Muscle of leg (tissue), 11 donors: ENCODE data around the gene RGMB. TPM values are rescaled to one million over a fixed set of nuclear protein-coding genes. Genes with fewer than 3 reads are reported as not detected.
A peak's percentile ranks its signal among the peaks of the same experiment; 100 is the strongest.

Source experiments
- DNase-seq: peaks from one replicate; pipeline ENCODE4 v3.0.0; 2013
- H3K27ac ChIP-seq: one replicate; pipeline ENCODE4 v1.5.1; 2013; ENCODE audit warnings: mild to moderate bottlenecking, low read length, control low read depth
- H3K27me3 ChIP-seq: one replicate; pipeline ENCODE4 v1.6.1; 2013; ENCODE audit warnings: low read length; ENCODE audit not compliant: control insufficient read depth, insufficient read depth
- H3K36me3 ChIP-seq: one replicate; pipeline ENCODE4 v1.6.1; 2013; ENCODE audit warnings: low read length; ENCODE audit not compliant: control insufficient read depth, insufficient read depth
- H3K4me1 ChIP-seq: one replicate; pipeline ENCODE4 v1.6.1; 2013; ENCODE audit warnings: low read length; ENCODE audit not compliant: control insufficient read depth, insufficient read depth
- H3K4me3 ChIP-seq: one replicate; pipeline ENCODE4 v1.5.1; 2013; ENCODE audit warnings: low read length, control low read depth
- H3K9me3 ChIP-seq: replicated peaks from 2 replicates; pipeline ENCODE4 v1.6.1; 2013; ENCODE audit warnings: low read depth, low read length; ENCODE audit not compliant: control insufficient read depth
- WGBS: methylation state at CpG from one replicate; pipeline ENCODE4 v1.1.5; 2013; ENCODE audit warnings: missing lambda C conversion rate; ENCODE audit not compliant: insufficient coverage; 5-methylcytosine and 5-hydroxymethylcytosine counted together
- polyA plus RNA-seq, 8 donors: library from polyadenylated mRNA; unstranded; fragments of 120-200 nt; gene quantifications; one replicate each; pipeline versions ENCODE4 v1.2.1 to v1.2.3, GENCODE V29; 2013; ENCODE audit warnings: inconsistent platforms in 1 of 8, low replicate concordance in 1 of 8; ENCODE audit not compliant: insufficient read length in 8 of 8, insufficient read depth in 1 of 8
- total RNA-seq: library from RNA; stranded (reverse); fragments of 120-200 nt; gene quantifications from one replicate; pipeline ENCODE4 v1.2.4, GENCODE V29; 2013

RGMB gene
- total and polyA plus RNA-seq, 9 donors = 29.5 to 72.0 (median 46.9) TPM

- Histone ChIP-seq H3K4me3 (no peak overlapping the region), H3K9me3 (no peaks in the 10 kb centered on the region), H3K36me3 (peaks cover 32% of the 10 kb centered on the region), H3K27me3 (no peaks in the 10 kb centered on the region), H3K4me1 (peaks cover 20% of the 10 kb centered on the region), H3K27ac (no peak overlapping the region)
- WGBS = no CpG with 5 or more reads among the region's 2 CpGs
- DNase-seq = no peak
Measured at GRCh38 chr5:98781520-98781919, 8.1 kb downstream of the RGMB start.

GRCh38 chr5:98781964-98782363, 8.5 kb downstream of the RGMB start:
- H3K9me3 ChIP-seq = no peaks in the 10 kb centered on the region
- peaks cover 20% of the 10 kb centered on the region for H3K4me1 ChIP-seq
- H3K27ac ChIP-seq = no peak overlapping the region
- no CpG with 5 or more reads among the region's 2 CpGs for WGBS
- DNase-seq = no peak
- no peak overlapping the region for H3K4me3 ChIP-seq
- no peaks in the 10 kb centered on the region for H3K27me3 ChIP-seq
- H3K36me3 ChIP-seq = peaks cover 35% of the 10 kb centered on the region

- Histone ChIP-seq H3K4me3 (no peak overlapping the region), H3K9me3 (no peaks in the 10 kb centered on the region), H3K4me1 (peaks cover 29% of the 10 kb centered on the region), H3K27ac (no peak overlapping the region), H3K27me3 (no peaks in the 10 kb centered on the region), H3K36me3 (peaks cover 42% of the 10 kb centered on the region)
- no peak for DNase-seq
- no CpG with 5 or more reads among the region's 3 CpGs for WGBS
Measured at GRCh38 chr5:98783051-98783649, 9.7 kb downstream of the RGMB start.

DNA sequence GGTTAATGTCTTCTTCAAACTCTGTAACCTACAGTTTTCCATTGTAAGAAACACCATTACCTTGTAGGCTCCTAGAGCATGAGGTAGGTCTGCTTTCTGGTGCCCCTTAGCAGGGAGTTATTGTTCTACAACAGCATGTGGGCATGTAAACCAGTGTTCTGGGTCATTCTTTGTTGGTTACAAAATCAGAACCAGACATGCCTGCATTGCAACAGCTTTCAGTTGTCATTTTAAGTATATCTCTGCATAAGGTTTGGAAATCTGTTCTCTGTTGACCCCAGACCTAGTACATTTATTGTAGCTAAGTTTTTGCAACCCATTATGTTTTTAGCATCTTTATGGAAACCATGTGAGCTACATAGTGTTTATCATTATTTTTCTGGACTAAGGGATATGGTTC, 10.9 kb downstream of the RGMB start:
- no peaks in the 10 kb centered on the region for H3K9me3 ChIP-seq
- H3K27ac ChIP-seq = no peak overlapping the region
- peaks cover 32% of the 10 kb centered on the region for H3K4me1 ChIP-seq
- no peak for DNase-seq
- peaks cover 41% of the 10 kb centered on the region for H3K36me3 ChIP-seq
- no peak overlapping the region for H3K4me3 ChIP-seq
- no peaks in the 10 kb centered on the region for H3K27me3 ChIP-seq

DNA sequence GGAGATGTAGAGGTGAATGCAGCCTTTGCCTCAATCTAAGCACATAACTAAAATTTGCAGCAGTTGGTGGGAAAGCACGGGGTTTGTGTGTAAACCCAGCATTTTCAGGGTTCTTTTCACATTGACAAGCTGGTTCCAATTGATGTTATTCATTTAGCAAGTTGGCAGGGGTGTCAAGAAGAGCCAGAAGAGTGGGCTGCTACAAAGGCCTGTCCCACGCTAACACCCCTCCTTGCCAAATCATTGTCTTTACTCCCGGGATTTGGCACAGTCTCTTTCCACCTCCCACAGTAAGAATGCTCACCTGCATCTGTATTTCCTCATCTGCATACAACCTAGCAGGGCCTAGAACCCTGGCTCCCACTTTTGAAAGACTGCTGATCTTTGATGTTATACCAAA, 11.8 kb downstream of the RGMB start:
- Histone ChIP-seq H3K36me3 (peaks cover 35% of the 10 kb centered on the region), H3K9me3 (no peaks in the 10 kb centered on the region), H3K27ac (peak overlapping the region; percentile 9), H3K4me1 (peaks cover 27% of the 10 kb centered on the region), H3K4me3 (no peak overlapping the region), H3K27me3 (no peaks in the 10 kb centered on the region)
- WGBS = 17% methylated on average over 3 of the region's 3 CpGs
- no peak for DNase-seq

GRCh38 chr5:98786191-98786853, 12.9 kb downstream of the RGMB start:
- peaks cover 29% of the 10 kb centered on the region for H3K36me3 ChIP-seq
- DNase-seq = peak; percentile 87
- WGBS = no CpG with 5 or more reads among the region's 4 CpGs
- H3K4me3 ChIP-seq = no peak overlapping the region
- no peaks in the 10 kb centered on the region for H3K27me3 ChIP-seq
- H3K27ac ChIP-seq = peak overlapping the region; percentile 42
- no peaks in the 10 kb centered on the region for H3K9me3 ChIP-seq
- peaks cover 32% of the 10 kb centered on the region for H3K4me1 ChIP-seq

GRCh38 chr5:98787131-98787719, 13.8 kb downstream of the RGMB start:
- DNase-seq = no peak
- no peak overlapping the region for H3K4me3 ChIP-seq

DNA sequence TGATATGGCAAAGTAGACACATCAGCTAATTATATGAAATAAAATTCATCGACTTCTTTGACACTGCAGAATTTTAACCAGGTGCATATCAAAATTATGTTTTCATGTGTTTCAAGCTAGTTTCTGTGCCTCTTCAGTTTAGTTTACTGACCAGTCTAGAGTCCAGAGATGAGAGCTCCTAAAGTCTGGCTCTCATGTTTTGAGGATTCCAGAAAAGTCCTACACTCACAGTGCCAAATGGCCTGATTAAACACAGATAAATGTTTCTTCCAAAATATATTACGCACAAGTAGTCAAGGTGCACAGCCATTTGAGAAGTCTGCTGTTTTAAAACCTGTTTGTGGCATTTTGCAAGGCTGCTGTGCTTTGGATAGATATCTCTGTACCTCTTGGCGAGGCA, 15.6 kb downstream of the RGMB start:
- Histone ChIP-seq H3K4me1 (peaks cover 35% of the 10 kb centered on the region), H3K27ac (no peak overlapping the region)
- WGBS = no CpG with 5 or more reads among the region's 3 CpGs

More at GRCh38 chr5:98787131-98787719, 13.8 kb downstream of the RGMB start:
- Histone ChIP-seq H3K27ac (peak overlapping the region; percentile 45), H3K4me1 (peaks cover 38% of the 10 kb centered on the region), H3K36me3 (peaks cover 25% of the 10 kb centered on the region), H3K9me3 (no peaks in the 10 kb centered on the region), H3K27me3 (no peaks in the 10 kb centered on the region)
- 20% methylated on average over 2 of the region's 5 CpGs for WGBS

DNA sequence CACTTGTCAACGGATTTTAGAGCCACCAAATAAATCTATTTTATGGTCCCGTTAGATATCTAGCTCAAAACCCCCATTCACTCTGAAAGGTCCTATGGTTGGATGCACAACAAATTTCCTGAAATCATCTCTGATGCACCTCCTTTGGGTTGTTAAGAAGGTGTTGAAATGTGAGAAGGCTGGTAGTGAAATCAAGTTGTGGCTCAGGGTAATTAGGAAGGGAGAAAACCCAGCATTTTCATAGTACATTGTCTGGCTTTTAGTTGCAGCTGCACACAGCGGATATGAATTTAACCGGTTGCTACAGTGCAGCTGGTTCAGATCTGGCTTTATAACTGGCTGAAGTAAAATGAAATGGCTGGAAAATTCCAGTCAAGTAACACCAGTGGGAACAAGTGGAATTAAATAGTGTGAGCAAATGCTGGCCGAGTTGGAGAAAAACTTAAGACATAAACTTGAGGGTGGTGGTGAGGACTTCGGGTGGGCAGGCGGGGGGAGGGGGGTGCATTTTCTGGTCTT, 17.6 kb downstream of the RGMB start:
- Histone ChIP-seq H3K27ac (peak overlapping the region; percentile 82), H3K27me3 (no peaks in the 10 kb centered on the region), H3K4me1 (peaks cover 30% of the 10 kb centered on the region), H3K36me3 (peaks cover 29% of the 10 kb centered on the region), H3K9me3 (no peaks in the 10 kb centered on the region), H3K4me3 (no peak overlapping the region)
- WGBS = 9% methylated on average over 3 of the region's 7 CpGs
- peak; percentile 93 for DNase-seq

More for the DNA sequence above, 15.6 kb downstream of the RGMB start:
- no peak for DNase-seq
- H3K27me3 ChIP-seq = no peaks in the 10 kb centered on the region
- no peaks in the 10 kb centered on the region for H3K9me3 ChIP-seq
- H3K36me3 ChIP-seq = peaks cover 28% of the 10 kb centered on the region
- H3K4me3 ChIP-seq = no peak overlapping the region

DNA sequence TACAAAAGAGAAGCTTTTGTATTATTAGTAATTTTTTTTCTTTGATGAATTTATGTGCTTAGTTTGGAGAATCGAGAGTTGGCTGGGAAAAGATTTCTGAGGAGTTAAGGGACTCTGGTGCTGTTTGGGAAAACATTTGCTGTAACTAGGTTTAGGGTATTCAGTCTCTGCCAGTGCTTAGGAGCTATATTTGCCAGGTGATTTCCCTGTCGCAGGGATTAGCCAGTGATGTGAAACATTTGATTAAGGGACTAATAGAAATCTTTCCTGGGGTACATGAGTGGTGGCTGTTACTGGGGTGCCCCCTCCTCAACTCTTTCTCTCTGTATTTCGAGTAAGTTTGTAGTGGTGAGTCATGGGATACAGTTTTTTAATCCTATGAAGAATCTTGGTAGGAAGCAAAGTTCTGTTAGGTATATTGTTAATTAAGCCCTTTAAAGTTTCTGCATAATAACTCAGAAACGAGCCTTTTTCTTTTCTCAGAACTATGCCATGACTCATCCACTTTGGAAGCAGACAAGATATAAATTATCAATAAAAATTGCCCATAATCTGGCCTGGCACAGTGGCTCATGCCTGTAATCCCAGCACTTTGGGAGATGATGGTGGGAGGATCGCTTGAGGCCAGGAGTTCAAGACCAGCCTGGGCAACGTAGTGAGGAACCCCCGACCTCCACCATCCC, 18.6 kb downstream of the RGMB start:
- Histone ChIP-seq H3K9me3 (no peaks in the 10 kb centered on the region), H3K36me3 (peaks cover 25% of the 10 kb centered on the region), H3K4me3 (no peak overlapping the region), H3K4me1 (peaks cover 28% of the 10 kb centered on the region), H3K27ac (peak overlapping the region; percentile 82), H3K27me3 (no peaks in the 10 kb centered on the region)
- 0% methylated on average over 1 of the region's 7 CpGs for WGBS
- DNase-seq = peak; percentile 64
